ENCODE measurements around the gene C11orf42. TPM values are rescaled to one million over a fixed set of nuclear protein-coding genes. Genes with fewer than 3 reads are reported as not detected.

C11orf42 gene
- total RNA-seq, 2 donors from 2014 or later: not detected

DNA sequence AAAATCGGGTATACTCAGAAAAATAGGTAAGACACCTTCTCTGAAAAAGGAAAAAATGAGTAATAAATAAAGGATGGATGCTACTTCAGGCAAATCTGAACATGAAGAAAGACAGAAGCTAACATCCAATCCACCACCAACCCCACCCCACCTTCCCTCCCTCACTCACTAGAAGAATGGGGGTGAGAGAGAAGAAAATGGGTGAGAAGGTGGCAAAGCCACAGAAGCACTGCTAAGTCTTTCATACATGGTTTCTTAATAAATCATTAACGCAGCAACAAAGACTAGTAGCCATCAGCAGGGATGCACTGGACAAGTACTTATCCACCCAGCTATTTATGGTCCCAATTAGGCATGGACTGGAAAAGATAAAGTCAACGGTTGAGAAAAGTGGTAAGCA, 23.2 kb downstream of the C11orf42 start:
- H3K4me1 ChIP-seq: peaks cover 19% of the 10 kb centered on the region

DNA sequence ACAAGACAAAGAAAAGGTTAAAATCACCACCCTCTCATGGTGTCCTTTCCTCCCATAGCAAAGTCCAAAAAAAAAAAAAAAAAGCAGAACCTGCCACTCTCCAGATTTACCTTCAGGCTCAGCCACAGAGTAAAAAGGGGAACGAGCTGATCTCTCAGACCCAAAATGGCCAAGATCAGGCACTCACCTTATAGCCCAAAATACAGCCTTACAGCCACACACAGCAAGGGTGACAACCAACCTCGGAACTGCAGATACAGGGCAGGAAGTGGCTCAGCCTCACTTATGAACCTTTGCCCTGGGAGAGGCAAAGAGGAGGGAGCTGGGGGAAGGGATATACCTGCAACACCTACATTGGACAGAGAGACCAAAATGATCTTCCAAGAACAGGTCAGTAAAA, 24.6 kb downstream of the C11orf42 start:
- no peak for TF ChIP-seq CTCF (IDR thresholded peaks at IDR 0.05)

More for the DNA sequence above, 23.2 kb downstream of the C11orf42 start:
- Histone ChIP-seq H3K27ac (peak overlapping the region; percentile 47), H3K9me3 (no peaks in the 10 kb centered on the region), H3K9ac (ENCODE audit: low read depth in 2 of 2, low read length in 2 of 2) (peak overlapping the region in 1 of 2 donors; percentile 70), H3K4me3 (peak overlapping the region; percentile 29), H3K27me3 (no peaks in the 10 kb centered on the region), H3K36me3 (peaks cover 10% of the 10 kb centered on the region)
- no peak for TF ChIP-seq CTCF (IDR thresholded peaks at IDR 0.05)
- intact Hi-C loops (cut with DNase I): no loop called here
- DNase-seq: no peak

DNA sequence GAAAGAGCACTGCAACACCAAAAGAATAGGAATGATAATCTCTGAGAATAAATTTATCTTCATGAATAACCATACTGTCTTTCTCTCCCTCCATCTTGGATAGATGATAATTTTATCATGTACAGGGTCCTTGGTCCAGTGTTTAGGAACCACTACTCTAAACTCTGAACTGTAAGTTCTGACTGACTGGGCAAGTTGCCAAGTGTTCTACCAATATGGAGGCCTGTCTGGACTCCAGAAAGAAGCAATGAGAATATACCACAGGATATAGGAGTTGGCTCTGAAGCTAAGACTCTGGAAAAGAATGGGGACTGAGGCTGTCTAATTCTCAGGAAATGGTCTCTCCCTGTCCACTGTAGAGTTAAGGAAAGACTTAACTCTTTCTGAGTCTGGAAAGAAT, 27.5 kb downstream of the C11orf42 start:
- no peaks in the 10 kb centered on the region for H3K27me3 ChIP-seq
- no peak for TF ChIP-seq CTCF (IDR thresholded peaks at IDR 0.05)
- no peak overlapping the region for H3K4me3 ChIP-seq
- H3K4me1 ChIP-seq: peaks cover 11% of the 10 kb centered on the region
- intact Hi-C loops (cut with DNase I): loop anchor here (10.0 kb wide), 1 partner anchor 242 kb away; the partner anchor contains the start of gene TRIM3
- no peak overlapping the region for H3K9ac ChIP-seq (ENCODE audit: low read depth in 2 of 2, low read length in 2 of 2)
- no peaks in the 10 kb centered on the region for H3K36me3 ChIP-seq
- no peaks in the 10 kb centered on the region for H3K9me3 ChIP-seq
- H3K27ac ChIP-seq: no peak overlapping the region
- DNase-seq: no peak

More for the DNA sequence above, 24.6 kb downstream of the C11orf42 start:
- Histone ChIP-seq H3K9me3 (no peaks in the 10 kb centered on the region), H3K36me3 (no peaks in the 10 kb centered on the region), H3K4me1 (peaks cover 19% of the 10 kb centered on the region), H3K9ac (ENCODE audit: low read depth in 2 of 2, low read length in 2 of 2) (peak overlapping the region in 1 of 2 donors; percentile 70), H3K27me3 (no peaks in the 10 kb centered on the region), H3K4me3 (peak overlapping the region; percentile 29), H3K27ac (peak overlapping the region; percentile 47)
- peak; percentile 86 for DNase-seq
- intact Hi-C loops (cut with DNase I): loop anchor here (10.0 kb wide), 1 partner anchor 245 kb away; the partner anchor contains the start of gene TRIM3

DNA sequence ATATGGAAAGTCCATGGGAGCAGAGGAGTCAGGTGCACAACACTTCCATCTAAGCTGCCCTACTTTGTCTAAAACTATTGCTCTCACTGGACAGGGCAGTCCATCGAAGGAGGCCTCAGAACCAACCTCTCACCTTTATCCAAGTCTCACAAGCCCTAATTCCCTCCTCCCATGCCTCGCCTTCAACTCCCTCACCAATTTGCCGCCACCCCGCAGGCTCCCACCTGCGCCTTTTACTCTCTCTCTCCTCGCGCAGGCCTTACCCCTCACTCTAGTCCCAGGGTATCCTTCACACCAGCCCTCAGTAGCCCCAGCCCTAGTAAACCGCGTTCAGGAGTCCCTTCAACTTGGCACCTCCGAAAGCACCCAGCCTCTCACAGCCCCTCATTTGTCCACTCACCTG, 28.6 kb downstream of the C11orf42 start:
- no peak for TF ChIP-seq CTCF (IDR thresholded peaks at IDR 0.05)
- no peaks in the 10 kb centered on the region for H3K36me3 ChIP-seq
- H3K27me3 ChIP-seq: no peaks in the 10 kb centered on the region
- no peak for DNase-seq
- intact Hi-C loops (cut with DNase I): loop anchor here (10.0 kb wide), 1 partner anchor 241 kb away; the partner anchor contains the start of gene TRIM3
- peak overlapping the region; percentile 78 for H3K27ac ChIP-seq
- peak overlapping the region; percentile 64 for H3K4me3 ChIP-seq
- no peaks in the 10 kb centered on the region for H3K9me3 ChIP-seq
- H3K4me1 ChIP-seq: peaks cover 4% of the 10 kb centered on the region
- H3K9ac ChIP-seq (ENCODE audit: low read depth in 2 of 2, low read length in 2 of 2): peak overlapping the region; percentile 93 to 96

DNA sequence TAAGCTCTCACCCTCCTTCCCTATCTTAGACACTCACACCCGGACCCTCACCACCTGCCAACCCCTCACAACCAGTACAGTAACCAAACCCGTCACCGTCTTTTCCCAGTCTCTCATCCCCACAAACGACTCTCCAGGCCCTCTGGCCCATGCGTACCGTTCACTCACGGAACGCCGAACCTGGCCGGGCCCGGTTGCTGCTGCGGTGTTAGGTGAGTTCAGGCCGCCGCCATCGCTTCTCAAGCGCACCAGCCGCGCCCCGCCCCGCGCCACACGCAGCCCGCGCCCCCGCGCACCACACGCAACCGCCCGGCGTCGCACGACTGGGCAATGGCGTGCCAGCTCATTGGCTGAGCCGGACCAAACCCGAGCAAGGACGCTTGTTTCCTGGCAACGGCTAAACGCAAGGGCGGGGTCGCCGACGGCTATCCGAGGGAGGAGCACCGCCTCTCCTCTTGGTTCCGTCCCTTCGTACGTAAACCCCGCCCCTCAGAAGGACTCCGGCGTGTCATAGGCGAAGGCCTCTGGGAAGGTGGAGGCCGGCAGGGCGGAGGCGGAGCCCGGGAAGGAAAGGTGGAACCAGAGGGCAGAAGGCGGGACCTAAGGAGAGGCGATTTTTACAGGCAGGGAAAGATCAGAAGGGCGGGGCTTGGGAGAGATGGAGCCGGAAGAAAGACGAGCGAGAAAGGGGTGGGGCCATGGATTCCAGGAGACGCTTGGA, 29.2 kb downstream of the C11orf42 start, which contains the start of gene FHIP1B:
TSS of gene FHIP1B (minus strand) at position 250 of the 721 bp plus-strand sequence. CDS start 10,120 bp downstream, outside the sequence.
- intact Hi-C loops (cut with DNase I): loop anchor here (10.0 kb wide), 1 partner anchor 240 kb away; the partner anchor contains the start of gene TRIM3
- Histone ChIP-seq H3K36me3 (no peaks in the 10 kb centered on the region), H3K9me3 (no peaks in the 10 kb centered on the region), H3K27me3 (no peaks in the 10 kb centered on the region), H3K4me3 (peak within 1 kb of the TSS; percentile 64), H3K27ac (peak within 1 kb of the TSS; percentile 93), H3K9ac (ENCODE audit: low read depth in 2 of 2, low read length in 2 of 2) (peak within 1 kb of the TSS; percentile 93 to 96), H3K4me1 (peaks cover 4% of the 10 kb centered on the region)
- TF ChIP-seq CTCF (IDR thresholded peaks at IDR 0.05): no peak
- peak; percentile 100 for DNase-seq
